AG04450 (cell line): ENCODE data around the gene ADH5. TPM values are rescaled to one million over a fixed set of nuclear protein-coding genes. Genes with fewer than 3 reads are reported as not detected.

Source experiments
- CTCF ChIA-PET: fragments of 300-600, 350-600 bp; formaldehyde crosslinking; extraction: SDS; loops from one replicate; lab custom pipeline; 2022; ENCODE audit warnings: antibody characterized with exemption, inconsistent platforms; lab: Charles Lee
- POLR2A ChIA-PET: fragments of 350-600 bp; formaldehyde crosslinking; extraction: SDS; loops from one replicate; lab custom pipeline; 2021; ENCODE audit warnings: antibody characterized with exemption, inconsistent platforms; lab: Yijun Ruan, JAX
- DNase-seq: peaks from one replicate; pipeline ENCODE4 v3.0.0-alpha.2; 2011; ENCODE audit warnings: low read depth, low spot score
- H3K27ac ChIP-seq: one replicate; pipeline ENCODE4 v1.5.1; 2012; ENCODE audit warnings: low read depth, low read length, control low read depth
- H3K27me3 ChIP-seq: one replicate; pipeline ENCODE4 v1.6.0; 2012; ENCODE audit warnings: low read length; ENCODE audit not compliant: control insufficient read depth, insufficient read depth
- H3K4me3 ChIP-seq: 2 replicates; pipeline ENCODE4 v1.5.1; 2011; ENCODE audit warnings: mild to moderate bottlenecking, low read depth, low read length, control low read depth
- H3K9me3 ChIP-seq: 2 replicates; pipeline ENCODE4 v1.5.1; 2012; ENCODE audit warnings: low read length; ENCODE audit not compliant: control insufficient read depth, insufficient read depth
- CTCF ChIP-seq: IDR thresholded peaks from 2 replicates; pipeline ENCODE4 v1.5.1; 2011; ENCODE audit warnings: low read depth, low read length, control low read depth, inconsistent platforms
- polyA plus RNA-seq: library from polyadenylated mRNA; depleted of rRNA; stranded (reverse); fragments of >200 nt; gene quantifications from 2 replicates; pipeline ENCODE4 v1.2.3, GENCODE V29; 2011; rRNA removed

The ADH5 gene
- polyA plus RNA-seq, 1 experiment = 437 TPM

DNA sequence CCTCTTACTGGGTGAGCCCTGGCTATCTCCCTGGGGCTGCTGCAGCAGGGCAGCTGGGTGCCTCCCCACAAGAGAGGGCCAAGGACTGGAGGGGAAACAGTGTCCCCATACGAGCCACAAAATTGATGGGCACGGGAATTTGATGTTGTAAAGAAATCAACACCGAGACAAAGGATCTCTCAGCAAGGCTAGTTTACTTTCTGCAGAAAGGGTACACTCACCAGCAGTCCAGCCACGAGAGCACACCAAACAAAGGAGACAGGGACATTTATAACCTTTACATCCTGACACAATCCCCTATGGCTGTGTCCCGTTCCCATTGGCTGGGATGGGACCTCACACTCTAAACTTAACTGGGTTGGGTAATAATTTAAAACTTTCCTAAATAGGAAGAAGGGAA lies 67.2 kb downstream of the ADH5 start:
- no peak for DNase-seq
- Histone ChIP-seq H3K4me3 (no peak overlapping the region), H3K27ac (no peak overlapping the region), H3K27me3 (no peaks in the 10 kb centered on the region), H3K9me3 (peaks cover 16% of the 10 kb centered on the region)
- ChIA-PET CTCF (no interaction called here), POLR2A (no interaction called here)
- TF ChIP-seq CTCF = no peak

Other genes with a start within 250 kb of the ADH5 start
- 72.4 and 94.7 TPM in 2 replicates for gene EIF4E, start 159.7 kb downstream of the ADH5 start, polyA plus RNA-seq
- 58.4 and 74.0 TPM in 2 replicates for gene METAP1, start 93.1 kb downstream of the ADH5 start, polyA plus RNA-seq
- not detected in 2 replicates for gene ADH4, start 55.5 kb upstream of the ADH5 start, polyA plus RNA-seq
- 0.02 TPM in 1 of 2 replicates, not detected in the other for gene ADH6, start 130.5 kb upstream of the ADH5 start, polyA plus RNA-seq
- not detected in 2 replicates for gene ADH1A, start 202.2 kb upstream of the ADH5 start, polyA plus RNA-seq
- 26.1 and 29.1 TPM in 2 replicates for gene ADH1B, start 232.6 kb upstream of the ADH5 start, polyA plus RNA-seq